HepG2 (cell line): ENCODE results near the gene GPS2. TPM values are rescaled to one million over a fixed set of nuclear protein-coding genes. Genes with fewer than 3 reads are reported as not detected.

ENCODE experiments used
- ATM ChIP-seq: fragments of 450-650 bp; IDR thresholded peaks from 2 replicates; pipeline ENCODE4 v1.7.1; 2017; ENCODE audit warnings: mild to moderate bottlenecking, borderline replicate concordance
- FOXO1 ChIP-seq: sonication (generic); formaldehyde crosslinking; IDR thresholded peaks from 2 replicates; pipeline ENCODE4 v1.4.0; 2020; ENCODE audit warnings: missing genetic modification reagents
- FOXP1 ChIP-seq, 2 experiments: fragments of 450-650 bp in 1 of 2; IDR thresholded peaks; 2 replicates each; pipeline ENCODE4 v1.6.1; 2017 to 2018; ENCODE audit warnings: antibody characterized with exemption in 1 of 2
- MTF1 ChIP-seq: sonication (generic); formaldehyde crosslinking; IDR thresholded peaks from 2 replicates; pipeline ENCODE4 v1.5.0; 2020; ENCODE audit warnings: missing genetic modification reagents
- PAXIP1 ChIP-seq: sonication (generic); formaldehyde crosslinking; conservative IDR thresholded peaks from 2 replicates; pipeline ENCODE4 v1.4.0; 2020; ENCODE audit warnings: mild to moderate bottlenecking, missing genetic modification reagents, moderate library complexity
- SAP130 ChIP-seq: IDR thresholded peaks from 2 replicates; pipeline ENCODE4 v1.6.1; 2016; ENCODE audit warnings: low read depth
- SRSF1 ChIP-seq: fragments of 200-400 bp; formaldehyde crosslinking; optimal IDR thresholded peaks from 2 replicates; pipeline ENCODE3; 2017; ENCODE audit warnings: mild to moderate bottlenecking, low read depth, low read length, moderate library complexity
- ZNF260 ChIP-seq: sonication (generic); formaldehyde crosslinking; IDR thresholded peaks from 2 replicates; pipeline ENCODE4 v1.4.0; 2020; ENCODE audit warnings: missing genetic modification reagents, low read depth, mild to moderate bottlenecking, borderline replicate concordance
- ZNF598 ChIP-seq: sonication (generic); formaldehyde crosslinking; IDR thresholded peaks from 2 replicates; pipeline ENCODE4 v1.5.1; 2020; ENCODE audit warnings: mild to moderate bottlenecking, missing genetic modification reagents, borderline replicate concordance
- ZNF703 ChIP-seq: sonication (generic); formaldehyde crosslinking; IDR thresholded peaks from 2 replicates; pipeline ENCODE4 v1.5.1; 2020; ENCODE audit warnings: missing genetic modification reagents, mild to moderate bottlenecking, moderate library complexity, borderline replicate concordance
- ZNF788 ChIP-seq: sonication (generic); formaldehyde crosslinking; IDR thresholded peaks from 2 replicates; pipeline ENCODE4 v1.5.0; 2020; ENCODE audit warnings: mild to moderate bottlenecking, missing genetic modification reagents, borderline replicate concordance
- ZNF841 ChIP-seq: sonication (generic); formaldehyde crosslinking; IDR thresholded peaks from 2 replicates; pipeline ENCODE4 v1.8.1; 2023; ENCODE audit warnings: missing genetic modification reagents, borderline replicate concordance
- polyA plus RNA-seq, 8 experiments: library from polyadenylated mRNA; depleted of rRNA in 3 of 8; stranded (reverse) in 7 of 8; unstranded in 1 of 8; fragments of >200 nt; fragmentation: Illumina TruSeq in 4 of 8; extraction: Trizol in 4 of 8; gene quantifications; 2 replicates each; pipeline versions ENCODE4 v1.2.1 to v1.2.3, GENCODE V29; 2011 to 2016; ENCODE audit warnings: low read depth in 4 of 8, missing spikeins in 1 of 8, mixed read lengths in 1 of 8; ENCODE audit not compliant: insufficient read depth in 1 of 8
- total RNA-seq, 5 experiments: library from RNA; depleted of rRNA; stranded (reverse); fragments of >200 nt; fragmentation: Illumina TruSeq; extraction: Trizol; gene quantifications; 2 replicates each; pipeline ENCODE4 v1.2.3, GENCODE V29; 2016; ENCODE audit warnings: low read depth in 1 of 5
- TF ChIP-seq, protein P1 (sequence below): sonication (generic); formaldehyde crosslinking; IDR thresholded peaks from 2 replicates; pipeline ENCODE4 v1.5.1; 2020; ENCODE audit warnings: mild to moderate bottlenecking, missing genetic modification reagents, borderline replicate concordance
- TF ChIP-seq, protein P2 (sequence below): sonication (generic); formaldehyde crosslinking; conservative IDR thresholded peaks from 2 replicates; pipeline ENCODE4 v1.4.0; 2020; ENCODE audit warnings: missing genetic modification reagents
- TF ChIP-seq, protein P3 (sequence below): IDR thresholded peaks from 2 replicates; pipeline ENCODE4 v1.6.1; 2016; ENCODE audit warnings: low read depth

GPS2 gene
- total and polyA plus RNA-seq, 2 of the 13 experiments (the other 11 are each of a cell fraction or from before 2014, with no cell fraction given) = 58.0 to 59.4 TPM

- TF ChIP-seq FOXP1 (IDR thresholded peaks at IDR 0.05) (no peak), FOXP1 (CRISPR knock-in tag; IDR thresholded peaks at IDR 0.05) (peak; percentile 3; the same call in 1 of the 2 replicates), ZNF598 (CRISPR knock-in tag) (no peak), ZNF703 (CRISPR knock-in tag) (no peak), PAXIP1 (peak; percentile 62), SAP130 (CRISPR knock-in tag) (peak; percentile 75), ZNF788 (CRISPR knock-in tag) (peak; percentile 81; the same call in 1 of the 2 replicates), MTF1 (CRISPR knock-in tag) (no peak; the same call in 1 of the 2 replicates), ZNF260 (CRISPR knock-in tag) (no peak; the same call in 1 of the 2 replicates), FOXO1 (no peak; the same call in 1 of the 2 replicates), ATM (no peak), ZNF841 (no peak), SRSF1 (no peak)
- TF ChIP-seq, protein P1, sequence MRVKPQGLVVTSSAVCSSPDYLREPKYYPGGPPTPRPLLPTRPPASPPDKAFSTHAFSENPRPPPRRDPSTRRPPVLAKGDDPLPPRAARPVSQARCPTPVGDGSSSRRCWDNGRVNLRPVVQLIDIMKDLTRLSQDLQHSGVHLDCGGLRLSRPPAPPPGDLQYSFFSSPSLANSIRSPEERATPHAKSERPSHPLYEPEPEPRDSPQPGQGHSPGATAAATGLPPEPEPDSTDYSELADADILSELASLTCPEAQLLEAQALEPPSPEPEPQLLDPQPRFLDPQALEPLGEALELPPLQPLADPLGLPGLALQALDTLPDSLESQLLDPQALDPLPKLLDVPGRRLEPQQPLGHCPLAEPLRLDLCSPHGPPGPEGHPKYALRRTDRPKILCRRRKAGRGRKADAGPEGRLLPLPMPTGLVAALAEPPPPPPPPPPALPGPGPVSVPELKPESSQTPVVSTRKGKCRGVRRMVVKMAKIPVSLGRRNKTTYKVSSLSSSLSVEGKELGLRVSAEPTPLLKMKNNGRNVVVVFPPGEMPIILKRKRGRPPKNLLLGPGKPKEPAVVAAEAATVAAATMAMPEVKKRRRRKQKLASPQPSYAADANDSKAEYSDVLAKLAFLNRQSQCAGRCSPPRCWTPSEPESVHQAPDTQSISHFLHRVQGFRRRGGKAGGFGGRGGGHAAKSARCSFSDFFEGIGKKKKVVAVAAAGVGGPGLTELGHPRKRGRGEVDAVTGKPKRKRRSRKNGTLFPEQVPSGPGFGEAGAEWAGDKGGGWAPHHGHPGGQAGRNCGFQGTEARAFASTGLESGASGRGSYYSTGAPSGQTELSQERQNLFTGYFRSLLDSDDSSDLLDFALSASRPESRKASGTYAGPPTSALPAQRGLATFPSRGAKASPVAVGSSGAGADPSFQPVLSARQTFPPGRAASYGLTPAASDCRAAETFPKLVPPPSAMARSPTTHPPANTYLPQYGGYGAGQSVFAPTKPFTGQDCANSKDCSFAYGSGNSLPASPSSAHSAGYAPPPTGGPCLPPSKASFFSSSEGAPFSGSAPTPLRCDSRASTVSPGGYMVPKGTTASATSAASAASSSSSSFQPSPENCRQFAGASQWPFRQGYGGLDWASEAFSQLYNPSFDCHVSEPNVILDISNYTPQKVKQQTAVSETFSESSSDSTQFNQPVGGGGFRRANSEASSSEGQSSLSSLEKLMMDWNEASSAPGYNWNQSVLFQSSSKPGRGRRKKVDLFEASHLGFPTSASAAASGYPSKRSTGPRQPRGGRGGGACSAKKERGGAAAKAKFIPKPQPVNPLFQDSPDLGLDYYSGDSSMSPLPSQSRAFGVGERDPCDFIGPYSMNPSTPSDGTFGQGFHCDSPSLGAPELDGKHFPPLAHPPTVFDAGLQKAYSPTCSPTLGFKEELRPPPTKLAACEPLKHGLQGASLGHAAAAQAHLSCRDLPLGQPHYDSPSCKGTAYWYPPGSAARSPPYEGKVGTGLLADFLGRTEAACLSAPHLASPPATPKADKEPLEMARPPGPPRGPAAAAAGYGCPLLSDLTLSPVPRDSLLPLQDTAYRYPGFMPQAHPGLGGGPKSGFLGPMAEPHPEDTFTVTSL = no peak
- TF ChIP-seq, protein P2, sequence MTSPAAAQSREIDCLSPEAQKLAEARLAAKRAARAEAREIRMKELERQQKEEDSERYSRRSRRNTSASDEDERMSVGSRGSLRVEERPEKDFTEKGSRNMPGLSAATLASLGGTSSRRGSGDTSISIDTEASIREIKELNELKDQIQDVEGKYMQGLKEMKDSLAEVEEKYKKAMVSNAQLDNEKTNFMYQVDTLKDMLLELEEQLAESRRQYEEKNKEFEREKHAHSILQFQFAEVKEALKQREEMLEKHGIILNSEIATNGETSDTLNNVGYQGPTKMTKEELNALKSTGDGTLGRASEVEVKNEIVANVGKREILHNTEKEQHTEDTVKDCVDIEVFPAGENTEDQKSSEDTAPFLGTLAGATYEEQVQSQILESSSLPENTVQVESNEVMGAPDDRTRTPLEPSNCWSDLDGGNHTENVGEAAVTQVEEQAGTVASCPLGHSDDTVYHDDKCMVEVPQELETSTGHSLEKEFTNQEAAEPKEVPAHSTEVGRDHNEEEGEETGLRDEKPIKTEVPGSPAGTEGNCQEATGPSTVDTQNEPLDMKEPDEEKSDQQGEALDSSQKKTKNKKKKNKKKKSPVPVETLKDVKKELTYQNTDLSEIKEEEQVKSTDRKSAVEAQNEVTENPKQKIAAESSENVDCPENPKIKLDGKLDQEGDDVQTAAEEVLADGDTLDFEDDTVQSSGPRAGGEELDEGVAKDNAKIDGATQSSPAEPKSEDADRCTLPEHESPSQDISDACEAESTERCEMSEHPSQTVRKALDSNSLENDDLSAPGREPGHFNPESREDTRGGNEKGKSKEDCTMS (CRISPR knock-in tag) = no peak
- TF ChIP-seq, protein P3, sequence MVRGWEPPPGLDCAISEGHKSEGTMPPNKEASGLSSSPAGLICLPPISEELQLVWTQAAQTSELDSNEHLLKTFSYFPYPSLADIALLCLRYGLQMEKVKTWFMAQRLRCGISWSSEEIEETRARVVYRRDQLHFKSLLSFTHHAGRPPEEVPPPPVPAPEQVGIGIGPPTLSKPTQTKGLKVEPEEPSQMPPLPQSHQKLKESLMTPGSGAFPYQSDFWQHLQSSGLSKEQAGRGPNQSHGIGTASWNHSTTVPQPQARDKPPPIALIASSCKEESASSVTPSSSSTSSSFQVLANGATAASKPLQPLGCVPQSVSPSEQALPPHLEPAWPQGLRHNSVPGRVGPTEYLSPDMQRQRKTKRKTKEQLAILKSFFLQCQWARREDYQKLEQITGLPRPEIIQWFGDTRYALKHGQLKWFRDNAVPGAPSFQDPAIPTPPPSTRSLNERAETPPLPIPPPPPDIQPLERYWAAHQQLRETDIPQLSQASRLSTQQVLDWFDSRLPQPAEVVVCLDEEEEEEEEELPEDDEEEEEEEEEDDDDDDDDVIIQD = no peak
These were observed 36.7 kb upstream of the GPS2 start, which contains the start of gene KCTD11 (continued) for GRCh38 chr17:7351665-7352502.
